Measurements from ENCODE around the gene GRAP2.
"Not testable (repeated sequence)": the region's sequence is repeated elsewhere in the genome, so short reads cannot be mapped to it uniquely, and the experiment has no call there.

The GRAP2 gene

DNA sequence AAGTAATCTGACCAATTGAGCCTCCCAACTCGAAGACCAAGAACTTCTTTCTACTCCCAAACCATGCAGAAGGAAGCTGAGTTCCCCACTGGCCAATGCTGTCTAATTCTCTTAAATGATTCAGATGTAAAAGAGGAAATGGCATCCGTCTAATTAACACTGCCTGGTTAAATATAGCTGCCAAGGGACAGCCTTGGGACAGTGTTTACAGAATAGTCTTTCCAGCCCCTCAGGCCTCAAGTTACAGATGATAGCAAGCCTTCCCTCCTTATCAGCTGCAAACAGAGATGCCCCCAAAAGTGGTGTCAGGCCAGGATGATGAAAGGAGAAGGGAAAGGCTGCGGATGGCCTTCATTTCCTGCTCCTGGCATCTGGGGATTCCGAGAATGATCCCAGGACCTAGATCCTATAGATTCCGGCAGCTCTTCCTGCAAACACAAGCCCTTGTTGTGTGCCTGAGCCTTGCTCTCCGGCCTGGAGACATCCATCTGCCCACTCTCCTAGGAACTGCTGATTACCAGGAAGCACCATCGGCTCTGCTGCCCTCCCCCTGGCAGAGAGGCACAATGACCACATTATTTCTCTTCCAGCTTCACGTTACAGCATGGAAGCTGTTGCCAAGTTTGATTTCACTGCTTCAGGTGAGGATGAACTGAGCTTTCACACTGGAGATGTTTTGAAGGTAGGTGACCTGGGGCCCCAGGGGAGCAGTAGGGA, 45.8 kb downstream of the GRAP2 start:
- no peak for DNase-seq (ENCODE audit: low spot score)

GRCh38 chr22:39947220-39948216, 46.6 kb downstream of the GRAP2 start:
- no peak for DNase-seq (ENCODE audit: low spot score)

DNA sequence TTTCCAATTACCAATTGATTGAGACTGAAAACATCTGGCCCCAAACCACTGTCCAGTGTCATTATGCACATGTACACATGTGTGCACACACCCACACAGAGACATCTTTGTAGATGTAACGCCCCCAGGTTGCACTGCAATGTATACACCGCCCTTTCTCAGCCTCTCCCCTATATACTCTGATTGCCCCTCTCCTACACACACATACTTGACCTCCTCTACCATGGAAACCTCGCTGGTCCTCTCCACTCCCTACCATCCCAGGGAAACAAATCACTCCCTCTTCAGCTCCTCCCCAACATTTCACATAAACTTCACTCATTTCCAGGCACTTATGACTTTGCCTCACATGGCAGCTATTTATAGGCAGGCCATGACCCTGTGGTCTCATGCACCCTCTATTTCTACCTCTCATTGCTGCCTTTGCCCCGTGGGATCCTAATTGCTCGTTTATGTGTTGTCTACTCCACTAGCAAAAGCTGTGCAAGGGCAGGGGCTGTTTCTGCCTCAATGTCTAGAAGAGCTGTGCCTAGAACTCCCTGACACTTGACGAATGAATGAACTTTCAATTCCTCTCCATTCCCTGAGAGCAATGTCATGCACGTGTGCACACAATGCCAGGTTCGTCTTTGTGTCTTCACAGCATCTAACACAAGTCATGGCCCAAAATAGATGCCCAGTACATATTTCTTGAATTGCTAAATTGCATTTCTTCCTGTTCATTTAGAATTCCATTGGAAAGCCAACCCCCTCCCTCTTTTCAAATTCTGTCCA, 49.3 kb downstream of the GRAP2 start:
- DNase-seq (ENCODE audit: low spot score): no peak

GRCh38 chr22:39951603-39952293, 50.9 kb downstream of the GRAP2 start:
- not testable (repeated sequence) for DNase-seq (ENCODE audit: low spot score)

GRCh38 chr22:39952347-39952746, 51.5 kb downstream of the GRAP2 start:
- DNase-seq (ENCODE audit: low spot score): no peak

GRCh38 chr22:39953101-39953500, 52.2 kb downstream of the GRAP2 start:
- no peak for DNase-seq (ENCODE audit: low spot score)

- no peak for DNase-seq (ENCODE audit: low spot score)
Measured at GRCh38 chr22:39954584-39955055, 53.7 kb downstream of the GRAP2 start.

DNA sequence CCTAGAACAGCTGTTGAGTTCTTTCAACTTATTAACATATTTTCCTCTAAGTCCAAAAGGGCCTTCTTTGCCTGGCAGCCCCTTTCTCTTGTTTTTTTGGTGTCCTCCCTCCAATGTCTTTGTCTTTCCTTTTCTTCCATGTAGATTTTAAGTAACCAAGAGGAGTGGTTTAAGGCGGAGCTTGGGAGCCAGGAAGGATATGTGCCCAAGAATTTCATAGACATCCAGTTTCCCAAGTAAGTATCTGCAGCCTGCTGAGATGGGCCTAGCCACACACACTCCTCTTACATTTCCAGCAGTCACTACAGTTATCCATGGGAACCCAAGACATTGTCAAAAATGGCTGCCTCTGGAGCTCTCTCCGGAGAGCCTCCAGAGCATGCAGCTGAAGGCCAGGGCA, 54.8 kb downstream of the GRAP2 start:
- no peak for DNase-seq (ENCODE audit: low spot score)

GRCh38 chr22:39956932-39957664, 56.2 kb downstream of the GRAP2 start:
- DNase-seq (ENCODE audit: low spot score): no peak

DNA sequence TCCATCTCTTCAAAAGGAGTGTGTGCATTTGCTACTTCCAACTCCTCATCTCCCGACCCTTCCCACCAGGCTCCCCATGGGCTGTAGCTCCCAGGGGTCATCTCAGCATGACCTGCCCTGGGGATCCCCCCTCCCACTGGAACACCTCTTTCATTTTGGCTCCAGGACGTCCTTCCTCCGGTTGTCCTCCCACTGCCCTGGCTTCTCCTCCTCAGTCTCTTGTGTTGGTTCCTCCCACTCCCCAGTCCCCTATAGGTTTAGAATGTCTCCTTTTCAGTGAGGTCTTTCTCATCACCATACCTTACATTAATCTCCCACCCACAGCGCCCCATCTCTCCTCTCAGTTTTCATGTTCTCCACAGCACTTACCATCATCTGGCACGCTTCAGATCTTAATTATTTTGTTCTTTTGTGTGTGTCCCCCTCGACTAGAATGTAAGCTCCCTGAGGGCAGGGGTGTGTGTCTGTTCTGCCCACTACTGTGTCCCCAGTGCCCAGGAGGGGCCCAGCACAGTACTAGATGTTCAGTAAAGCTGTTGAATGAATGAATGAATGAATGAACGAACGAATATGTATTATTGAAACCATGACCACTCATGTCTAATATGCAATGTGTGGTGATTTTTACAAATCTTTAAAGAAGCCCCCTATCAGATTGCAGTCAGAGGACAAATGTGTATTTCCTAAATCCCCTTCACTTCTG, 57.3 kb downstream of the GRAP2 start:
- no peak for DNase-seq (ENCODE audit: low spot score)

- DNase-seq (ENCODE audit: low spot score): no peak
Measured at GRCh38 chr22:39958949-39959639, 58.2 kb downstream of the GRAP2 start.

DNA sequence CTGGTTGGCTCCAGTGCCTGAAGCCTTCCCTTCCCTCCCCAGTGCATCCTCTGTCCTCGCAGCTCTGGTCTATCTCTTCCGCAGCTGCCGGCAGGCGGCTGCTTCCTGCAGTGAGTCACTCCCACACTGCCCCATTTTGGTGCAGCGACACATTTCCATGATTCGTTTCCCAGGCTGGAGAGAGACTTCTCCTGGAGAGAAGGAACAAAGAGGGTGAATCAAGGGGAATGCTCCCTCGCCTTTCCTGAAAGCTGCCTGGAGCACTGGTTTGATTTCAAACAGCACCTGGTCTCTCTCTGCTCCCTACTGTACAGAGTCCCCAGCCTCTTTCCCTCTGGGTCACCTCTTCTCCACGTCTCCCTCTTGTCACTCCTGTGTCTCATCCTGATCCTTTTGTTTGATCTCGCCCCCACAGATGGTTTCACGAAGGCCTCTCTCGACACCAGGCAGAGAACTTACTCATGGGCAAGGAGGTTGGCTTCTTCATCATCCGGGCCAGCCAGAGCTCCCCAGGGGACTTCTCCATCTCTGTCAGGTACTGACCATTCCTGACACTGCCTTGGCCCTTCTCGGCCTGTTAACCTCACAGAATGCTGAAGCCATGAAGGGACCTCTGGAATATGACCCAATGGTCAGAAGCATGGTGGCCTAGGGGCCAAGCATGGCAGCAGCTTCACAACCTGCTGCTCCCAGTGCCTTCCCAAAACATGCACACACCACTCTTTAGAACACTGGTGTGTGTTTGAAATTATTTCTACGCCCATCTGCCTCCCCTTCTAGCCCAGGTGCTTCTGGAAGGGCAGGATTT, 59.0 kb downstream of the GRAP2 start, which contains the start of gene TMA7B:
TSS of gene TMA7B (plus strand) at position 758 of the 808 bp plus-strand sequence. CDS start 3,978 bp downstream, outside the sequence.
- DNase-seq (ENCODE audit: low spot score): no peak

- no peak for DNase-seq (ENCODE audit: low spot score)
Measured at GRCh38 chr22:39960791-39961746, 60.2 kb downstream of the GRAP2 start.

- no peak for DNase-seq (ENCODE audit: low spot score)
Measured at GRCh38 chr22:39962071-39962470, 61.2 kb downstream of the GRAP2 start.

GRCh38 chr22:39965748-39966147, 64.9 kb downstream of the GRAP2 start:
- no peak for DNase-seq (ENCODE audit: low spot score)

- DNase-seq (ENCODE audit: low spot score): peak; percentile 40
Measured at GRCh38 chr22:39966470-39966869, 65.6 kb downstream of the GRAP2 start.

GRCh38 chr22:39967103-39967829, 66.4 kb downstream of the GRAP2 start:
- peak; percentile 56 for DNase-seq (ENCODE audit: low spot score)

All from HuH-7 (cell line).